Measurements from ENCODE around the gene SLC25A51. TPM values are rescaled to one million over a fixed set of nuclear protein-coding genes. Genes with fewer than 3 reads are reported as not detected.
A peak's percentile ranks its signal among the peaks of the same experiment; 100 is the strongest.

The SLC25A51 gene
- total and polyA plus RNA-seq, 2 experiments from 2014 or later, result 10.4 to 29.2 TPM

- Histone ChIP-seq H3K9me3 (ENCODE audit: low read depth) (no peaks in the 10 kb centered on the region), H3K27me3 (no peaks in the 10 kb centered on the region), H3K4me1 (ENCODE audit: insufficient read depth) (peaks cover 46% of the 10 kb centered on the region), H2AFZ (no peak overlapping the region), H3K27ac (peak overlapping the region; percentile 54), H3K9me2 (replicated peaks; ENCODE audit: insufficient read depth) (no peaks in the 10 kb centered on the region), H4K20me1 (ENCODE audit: insufficient read depth, poor library complexity, severe bottlenecking) (no peaks in the 10 kb centered on the region), H3K36me3 (replicated peaks; ENCODE audit: insufficient read depth, low read depth) (no peaks in the 10 kb centered on the region), H3K4me2 (peak overlapping the region; percentile 0), H3K79me2 (peaks cover 5% of the 10 kb centered on the region), H3K4me3 (no peak overlapping the region)
- no peak for DNase-seq (ENCODE audit: low spot score)
- WGBS (ENCODE audit: low lambda C conversion rate, missing lambda C conversion rate), result 74% methylated on average over 7 of the region's 7 CpGs
- TF ChIP-seq EZH2 (IDR thresholded peaks at IDR 0.05; ENCODE audit: borderline replicate concordance), result no peak
- TF ChIP-seq CTCF (IDR thresholded peaks at IDR 0.05; ENCODE audit: poor library complexity), result no peak
- TF ChIP-seq EZH2phosphoT487 (IDR thresholded peaks at IDR 0.05; ENCODE audit: low read depth, severe bottlenecking, unreplicated experiment), result no peak
These were observed 40.3 kb upstream of the SLC25A51 start for GRCh38 chr9:37944266-37944650.

- Histone ChIP-seq H3K4me3 (no peak overlapping the region), H2AFZ (no peak overlapping the region), H3K27me3 (no peaks in the 10 kb centered on the region), H3K4me1 (ENCODE audit: insufficient read depth) (peaks cover 53% of the 10 kb centered on the region), H3K9me3 (ENCODE audit: low read depth) (no peaks in the 10 kb centered on the region), H3K79me2 (peaks cover 5% of the 10 kb centered on the region), H3K9me2 (replicated peaks; ENCODE audit: insufficient read depth) (no peaks in the 10 kb centered on the region), H3K36me3 (replicated peaks; ENCODE audit: insufficient read depth, low read depth) (no peaks in the 10 kb centered on the region), H4K20me1 (ENCODE audit: insufficient read depth, poor library complexity, severe bottlenecking) (no peaks in the 10 kb centered on the region), H3K27ac (peak overlapping the region; percentile 54), H3K4me2 (peak overlapping the region; percentile 0)
- no peak for DNase-seq (ENCODE audit: low spot score)
- TF ChIP-seq CTCF (IDR thresholded peaks at IDR 0.05; ENCODE audit: poor library complexity) (no peak), EZH2phosphoT487 (IDR thresholded peaks at IDR 0.05; ENCODE audit: low read depth, severe bottlenecking, unreplicated experiment) (no peak), EZH2 (IDR thresholded peaks at IDR 0.05; ENCODE audit: borderline replicate concordance) (no peak)
- 69% methylated on average over 12 of the region's 12 CpGs for WGBS (ENCODE audit: low lambda C conversion rate, missing lambda C conversion rate)
These were observed 39.7 kb upstream of the SLC25A51 start for GRCh38 chr9:37943345-37944265.

- TF ChIP-seq EZH2phosphoT487 (IDR thresholded peaks at IDR 0.05; ENCODE audit: low read depth, severe bottlenecking, unreplicated experiment) (no peak), EZH2 (IDR thresholded peaks at IDR 0.05; ENCODE audit: borderline replicate concordance) (no peak), CTCF (IDR thresholded peaks at IDR 0.05; ENCODE audit: poor library complexity) (no peak)
- H3K27me3 ChIP-seq, result no peaks in the 10 kb centered on the region
- H3K79me2 ChIP-seq, result peaks cover 5% of the 10 kb centered on the region
- WGBS (ENCODE audit: low lambda C conversion rate, missing lambda C conversion rate), result 89% methylated on average over 12 of the region's 12 CpGs
- H3K27ac ChIP-seq, result peak overlapping the region; percentile 21
- H3K9me3 ChIP-seq (ENCODE audit: low read depth), result no peaks in the 10 kb centered on the region
- H2AFZ ChIP-seq, result no peak overlapping the region
- H3K4me3 ChIP-seq, result no peak overlapping the region
- H3K9me2 ChIP-seq (replicated peaks; ENCODE audit: insufficient read depth), result no peaks in the 10 kb centered on the region
- no peak for DNase-seq (ENCODE audit: low spot score)
- H3K4me2 ChIP-seq, result no peak overlapping the region
- H3K4me1 ChIP-seq (ENCODE audit: insufficient read depth), result peaks cover 61% of the 10 kb centered on the region
- H3K36me3 ChIP-seq (replicated peaks; ENCODE audit: insufficient read depth, low read depth), result no peaks in the 10 kb centered on the region
- H4K20me1 ChIP-seq (ENCODE audit: insufficient read depth, poor library complexity, severe bottlenecking), result no peaks in the 10 kb centered on the region
These were observed 38.9 kb upstream of the SLC25A51 start for GRCh38 chr9:37942621-37943344.
